Endodermal cell (in vitro differentiated cells): ENCODE data around the gene AVL9. TPM values are rescaled to one million over a fixed set of nuclear protein-coding genes. Genes with fewer than 3 reads are reported as not detected.
"Not testable (repeated sequence)": the region's sequence is repeated elsewhere in the genome, so short reads cannot be mapped to it uniquely, and the experiment has no call there.

Experiments used
- DNase-seq: peaks from one replicate; pipeline ENCODE4 v3.0.0-alpha.2; 2017
- H3K27ac ChIP-seq: 2 replicates; pipeline ENCODE4 v1.5.1; 2013; ENCODE audit warnings: mild to moderate bottlenecking, low read depth, low read length, moderate library complexity
- H3K27me3 ChIP-seq: 2 replicates; pipeline ENCODE4 v1.6.1; 2013; ENCODE audit warnings: mild to moderate bottlenecking, low read length, moderate library complexity; ENCODE audit not compliant: insufficient read depth, control insufficient read depth, poor library complexity, severe bottlenecking
- H3K36me3 ChIP-seq: 2 replicates; pipeline ENCODE4 v1.7.0; 2013; ENCODE audit warnings: mild to moderate bottlenecking, low read length, moderate library complexity; ENCODE audit not compliant: control insufficient read depth, insufficient read depth
- H3K4me1 ChIP-seq: one replicate; pipeline ENCODE4 v1.7.0; 2013; ENCODE audit warnings: low read length; ENCODE audit not compliant: control insufficient read depth, insufficient read depth
- H3K4me3 ChIP-seq: 2 replicates; pipeline ENCODE4 v1.5.1; 2013; ENCODE audit warnings: mild to moderate bottlenecking, low read length, moderate library complexity
- H3K9ac ChIP-seq: 2 replicates; pipeline ENCODE4 v1.6.1; 2013; ENCODE audit warnings: mild to moderate bottlenecking, low read length, moderate library complexity; ENCODE audit not compliant: poor library complexity, severe bottlenecking; ENCODE audit errors: extremely low read depth
- H3K9me3 ChIP-seq: 2 replicates; pipeline ENCODE4 v1.6.1; 2013; ENCODE audit warnings: mild to moderate bottlenecking, low read length, moderate library complexity; ENCODE audit not compliant: control insufficient read depth
- H3K27ac Mint-ChIP-seq: 2 replicates; pipeline ENCODE4 v1.8.0; 2020; ENCODE audit warnings: mixed read lengths
- H3K27me3 Mint-ChIP-seq: 2 replicates; pipeline ENCODE4 v1.8.0; 2021; ENCODE audit warnings: mild to moderate bottlenecking, mixed read lengths; ENCODE audit not compliant: insufficient read depth
- H3K36me3 Mint-ChIP-seq: 2 replicates; pipeline ENCODE4 v1.8.0; 2020; ENCODE audit warnings: low read depth, mixed read lengths
- H3K4me1 Mint-ChIP-seq: 2 replicates; pipeline ENCODE4 v1.8.0; 2020; ENCODE audit warnings: mixed read lengths
- H3K4me3 Mint-ChIP-seq: 2 replicates; pipeline ENCODE4 v1.8.0; 2020; ENCODE audit warnings: mild to moderate bottlenecking, moderate library complexity, mixed read lengths
- H3K9me3 Mint-ChIP-seq: 2 replicates; pipeline ENCODE4 v1.8.0; 2020; ENCODE audit warnings: mild to moderate bottlenecking, mixed read lengths
- CTCF ChIP-seq: fragments of 200-600 bp; sonication (generic); conservative IDR thresholded peaks from 2 replicates; pipeline ENCODE4 v1.5.0; 2021; ENCODE audit warnings: antibody characterized with exemption, mild to moderate bottlenecking
- WGBS, 2 experiments: methylation state at CpG; one replicate each; pipeline versions ENCODE4 v1.1.5 to v1.1.7; 2013; ENCODE audit warnings: missing lambda C conversion rate in 2 of 2, mixed read lengths in 1 of 2; ENCODE audit not compliant: insufficient coverage in 1 of 2, insufficient read length in 1 of 2; 5-methylcytosine and 5-hydroxymethylcytosine counted together
- total RNA-seq, 2 donors: library from RNA; stranded (reverse); fragmentation: NEBNext Ultra II Directional in 1 of 2; extraction: Animal tissue kit (Norgen Biotek cat#: 25700) in 1 of 2; gene quantifications; 2 replicates in 1 of 2; 3 replicates in 1 of 2; pipeline ENCODE4 v1.2.1, GENCODE V29; 2021

The AVL9 gene
- total RNA-seq, 2 donors from 2014 or later: 44.0 to 54.5 TPM

- Mint-ChIP-seq H3K27me3 (no peaks in the 10 kb centered on the region), H3K36me3 (peaks cover 8% of the 10 kb centered on the region), H3K4me3 (no peak overlapping the region), H3K4me1 (peaks cover 2% of the 10 kb centered on the region), H3K9me3 (peaks cover 12% of the 10 kb centered on the region), H3K27ac (no peak overlapping the region)
- H3K27ac ChIP-seq: no peak overlapping the region
- H3K4me3 ChIP-seq: no peak overlapping the region
- no peak for DNase-seq
- no peak overlapping the region for H3K9ac ChIP-seq
- WGBS, 2 experiments: 96 to 98% methylated on average over 4 to 5 of the region's 5 CpGs
- H3K9me3 ChIP-seq: no peaks in the 10 kb centered on the region
- no peaks in the 10 kb centered on the region for H3K4me1 ChIP-seq
- no peaks in the 10 kb centered on the region for H3K36me3 ChIP-seq
- no peaks in the 10 kb centered on the region for H3K27me3 ChIP-seq
- no peak for TF ChIP-seq CTCF
Observed at GRCh38 chr7:32594965-32595490, 99.7 kb downstream of the AVL9 start.

- WGBS, 2 experiments: 79 to 99% methylated on average over 2 to 4 of the region's 4 CpGs
- H3K4me1 ChIP-seq, H3K27me3 ChIP-seq, H3K9ac ChIP-seq, H3K27ac Mint-ChIP-seq, H3K4me3 Mint-ChIP-seq, H3K36me3 ChIP-seq, DNase-seq, H3K4me1 Mint-ChIP-seq, H3K27ac ChIP-seq, H3K27me3 Mint-ChIP-seq, H3K4me3 ChIP-seq: not testable (repeated sequence)
- peaks cover 43% of the 10 kb centered on the region for H3K9me3 ChIP-seq
- Mint-ChIP-seq H3K9me3 (peaks cover 57% of the 10 kb centered on the region), H3K36me3 (peaks cover 36% of the 10 kb centered on the region)
Observed at GRCh38 chr7:32601196-32601595, 105.9 kb downstream of the AVL9 start.

GRCh38 chr7:32602470-32602869 is 107.2 kb downstream of the AVL9 start:
- Mint-ChIP-seq H3K4me1 (no peaks in the 10 kb centered on the region), H3K27me3 (no peaks in the 10 kb centered on the region), H3K9me3 (peaks cover 57% of the 10 kb centered on the region), H3K4me3 (no peak overlapping the region), H3K36me3 (peaks cover 36% of the 10 kb centered on the region), H3K27ac (no peak overlapping the region)
- H3K4me1 ChIP-seq: no peaks in the 10 kb centered on the region
- H3K9me3 ChIP-seq: peaks cover 46% of the 10 kb centered on the region
- no peak overlapping the region for H3K9ac ChIP-seq
- H3K27me3 ChIP-seq: no peaks in the 10 kb centered on the region
- DNase-seq: no peak
- 82 to 100% methylated on average over 2 of the region's 2 CpGs for WGBS, 2 experiments
- H3K36me3 ChIP-seq: no peaks in the 10 kb centered on the region
- H3K27ac ChIP-seq: no peak overlapping the region
- no peak overlapping the region for H3K4me3 ChIP-seq
- TF ChIP-seq CTCF: no peak

- not testable (repeated sequence) for H3K27me3 Mint-ChIP-seq, H3K36me3 ChIP-seq, H3K27ac Mint-ChIP-seq, H3K4me1 Mint-ChIP-seq, H3K27me3 ChIP-seq, H3K4me3 ChIP-seq, H3K4me3 Mint-ChIP-seq, DNase-seq, H3K4me1 ChIP-seq, H3K9ac ChIP-seq, H3K27ac ChIP-seq
- 91% methylated on average over 3 of the region's 3 CpGs; no CpG with 5 or more reads in 1 of the 2 experiments for WGBS, 2 experiments
- peaks cover 46% of the 10 kb centered on the region for H3K9me3 ChIP-seq
- Mint-ChIP-seq H3K9me3 (peaks cover 48% of the 10 kb centered on the region), H3K36me3 (peaks cover 31% of the 10 kb centered on the region)
Observed at GRCh38 chr7:32603492-32603891, 108.2 kb downstream of the AVL9 start.

GRCh38 chr7:32604047-32604446 is 108.8 kb downstream of the AVL9 start:
- H3K27ac ChIP-seq, H3K27me3 Mint-ChIP-seq, H3K27me3 ChIP-seq, H3K4me3 ChIP-seq, H3K4me3 Mint-ChIP-seq, H3K4me1 Mint-ChIP-seq, H3K4me1 ChIP-seq, H3K27ac Mint-ChIP-seq, H3K9ac ChIP-seq, H3K36me3 ChIP-seq: not testable (repeated sequence)
- H3K9me3 Mint-ChIP-seq: peaks cover 48% of the 10 kb centered on the region
- peaks cover 46% of the 10 kb centered on the region for H3K9me3 ChIP-seq
- peaks cover 31% of the 10 kb centered on the region for H3K36me3 Mint-ChIP-seq
- peak; percentile 71 for DNase-seq
- WGBS, 2 experiments: 77% methylated on average over 7 of the region's 7 CpGs; no CpG with 5 or more reads in 1 of the 2 experiments
